DOHH2 (cell line): ENCODE data around the gene SLC28A3.

Source experiments
- H3F3A ChIP-seq: fragments of 200-600 bp; sonication (generic), shearing (Covaris generic); 2 replicates; pipeline ENCODE4 v1.6.0; 2016; ENCODE audit warnings: antibody characterized with exemption, mild to moderate bottlenecking; ENCODE audit not compliant: control insufficient read depth, insufficient read depth
- H3K27ac ChIP-seq: fragments of 200-600 bp; sonication (generic); 2 replicates; pipeline ENCODE4 v1.5.1; 2014; ENCODE audit warnings: low read depth, mild to moderate bottlenecking, low read length, moderate library complexity
- H3K27me3 ChIP-seq: fragments of 200-600 bp; sonication (generic); 2 replicates; pipeline ENCODE4 v1.6.1; 2014; ENCODE audit warnings: mild to moderate bottlenecking, low read length, mixed read lengths; ENCODE audit not compliant: control insufficient read depth
- H3K36me3 ChIP-seq: fragments of 200-600 bp; sonication (generic); 2 replicates; pipeline ENCODE4 v1.6.1; 2014; ENCODE audit warnings: mild to moderate bottlenecking, low read length, moderate library complexity, mixed read lengths; ENCODE audit not compliant: control insufficient read depth
- H3K4me1 ChIP-seq: fragments of 200-600 bp; sonication (generic); 2 replicates; pipeline ENCODE4 v1.6.1; 2014; ENCODE audit warnings: mild to moderate bottlenecking, low read length, mixed read lengths; ENCODE audit not compliant: control insufficient read depth
- H3K4me2 ChIP-seq: fragments of 200-600 bp; sonication (generic); 2 replicates; pipeline ENCODE4 v1.6.0; 2014; ENCODE audit warnings: mild to moderate bottlenecking, low read length, moderate library complexity
- H3K4me3 ChIP-seq: fragments of 200-600 bp; sonication (generic); 2 replicates; pipeline ENCODE4 v1.5.1; 2014; ENCODE audit warnings: mild to moderate bottlenecking, low read length, mixed read lengths
- H3K79me2 ChIP-seq: fragments of 200-600 bp; sonication (generic); 2 replicates; pipeline ENCODE4 v1.6.1; 2014; ENCODE audit warnings: mild to moderate bottlenecking, low read length, mixed read lengths; ENCODE audit not compliant: control insufficient read depth
- H3K9me2 ChIP-seq: fragments of 200-600 bp; sonication (generic); replicated peaks from 2 replicates; pipeline ENCODE4 v1.6.1; 2014; ENCODE audit warnings: mild to moderate bottlenecking, low read length, mixed read lengths; ENCODE audit not compliant: control insufficient read depth
- H3K9me3 ChIP-seq: fragments of 200-600 bp; sonication (generic); 2 replicates; pipeline ENCODE4 v1.6.1; 2014; ENCODE audit warnings: antibody characterized with exemption, low read length, mixed read lengths; ENCODE audit not compliant: control insufficient read depth, insufficient read depth
- H4K20me1 ChIP-seq: fragments of 200-600 bp; sonication (generic); 2 replicates; pipeline ENCODE4 v1.6.0; 2014; ENCODE audit warnings: low read depth, mild to moderate bottlenecking, antibody characterized with exemption, low read length, moderate library complexity; ENCODE audit not compliant: control insufficient read depth, insufficient read depth
- CTCF ChIP-seq: fragments of 200-600 bp; sonication (generic); IDR thresholded peaks from one replicate; pipeline ENCODE4 v1.5.1; 2014; ENCODE audit warnings: antibody characterized with exemption, mild to moderate bottlenecking, low read depth, low read length; ENCODE audit not compliant: poor library complexity, severe bottlenecking
- EZH2phosphoT487 ChIP-seq: fragments of 200-600 bp; sonication (generic); IDR thresholded peaks from 2 replicates; pipeline ENCODE4 v1.6.1; 2017; ENCODE audit warnings: borderline replicate concordance, mild to moderate bottlenecking, antibody characterized with exemption, low read length, moderate library complexity, mixed read lengths

The SLC28A3 gene

GRCh38 chr9:84271921-84272556 lies 68.5 kb downstream of the SLC28A3 start:
- Histone ChIP-seq H3K27me3 (peaks cover 4% of the 10 kb centered on the region), H3K79me2 (no peaks in the 10 kb centered on the region), H3K4me1 (no peaks in the 10 kb centered on the region), H3F3A (no peaks in the 10 kb centered on the region), H3K9me2 (no peaks in the 10 kb centered on the region), H3K27ac (no peak overlapping the region), H3K4me3 (no peak overlapping the region), H4K20me1 (no peaks in the 10 kb centered on the region), H3K9me3 (no peaks in the 10 kb centered on the region), H3K4me2 (no peak overlapping the region), H3K36me3 (no peaks in the 10 kb centered on the region)
- TF ChIP-seq EZH2phosphoT487 (no peak), CTCF (no peak)

DNA sequence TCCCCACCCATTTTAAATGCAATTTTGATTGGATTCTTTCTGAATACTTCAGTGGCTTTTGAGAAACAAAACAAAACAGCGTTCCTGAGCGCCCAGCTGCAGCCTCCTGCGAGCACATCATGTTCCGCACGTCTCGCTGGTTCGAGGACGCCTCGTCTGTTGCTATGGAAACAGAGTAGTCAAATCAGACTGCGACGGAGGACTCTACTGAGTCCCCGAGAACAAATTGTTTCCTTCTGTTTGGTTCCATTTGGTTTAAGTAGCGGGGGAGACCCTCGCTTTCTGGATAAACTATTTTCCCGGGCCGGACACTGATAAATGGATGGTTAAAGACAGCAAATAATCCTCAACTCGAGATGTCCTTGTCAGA lies 69.0 kb downstream of the SLC28A3 start:
- no peak overlapping the region for H3K4me2 ChIP-seq
- TF ChIP-seq CTCF (no peak), EZH2phosphoT487 (no peak)
- H3K9me3 ChIP-seq = no peaks in the 10 kb centered on the region
- H3K27me3 ChIP-seq = peaks cover 4% of the 10 kb centered on the region
- H3F3A ChIP-seq = no peaks in the 10 kb centered on the region
- no peaks in the 10 kb centered on the region for H3K79me2 ChIP-seq
- no peaks in the 10 kb centered on the region for H3K9me2 ChIP-seq
- H3K4me1 ChIP-seq = no peaks in the 10 kb centered on the region
- H4K20me1 ChIP-seq = no peaks in the 10 kb centered on the region
- H3K36me3 ChIP-seq = no peaks in the 10 kb centered on the region
- H3K4me3 ChIP-seq = no peak overlapping the region
- H3K27ac ChIP-seq = no peak overlapping the region

GRCh38 chr9:84270847-84271530 lies 69.6 kb downstream of the SLC28A3 start:
- Histone ChIP-seq H3K27me3 (peaks cover 4% of the 10 kb centered on the region), H3F3A (no peaks in the 10 kb centered on the region), H3K9me3 (no peaks in the 10 kb centered on the region), H3K27ac (no peak overlapping the region), H3K36me3 (no peaks in the 10 kb centered on the region), H4K20me1 (no peaks in the 10 kb centered on the region), H3K4me2 (no peak overlapping the region), H3K4me1 (no peaks in the 10 kb centered on the region), H3K79me2 (no peaks in the 10 kb centered on the region), H3K4me3 (no peak overlapping the region), H3K9me2 (no peaks in the 10 kb centered on the region)
- TF ChIP-seq CTCF (no peak), EZH2phosphoT487 (no peak)
